IMR-90 (cell line): ENCODE data around the gene CCDC92. TPM values are rescaled to one million over a fixed set of nuclear protein-coding genes. Genes with fewer than 3 reads are reported as not detected.

Source experiments
- ATAC-seq: fragments of 200-7000 bp; cut with Tn5 transposase; 2 replicates; pipeline ENCODE4 v1.9.1; 2020; ENCODE audit warnings: low read depth, mild to moderate bottlenecking, moderate library complexity
- BruUV-seq: library from RNA; stranded (reverse); fragments of 400-500 nt; replicated peaks from 2 replicates; lab custom pipeline; 2021; lab: Mats Ljungman, UMichigan
- CTCF ChIA-PET: fragments of 300-600 bp; formaldehyde crosslinking; extraction: SDS; loops from one replicate; lab custom pipeline; 2021; ENCODE audit warnings: antibody characterized with exemption; lab: Yijun Ruan, JAX
- POLR2A ChIA-PET: fragments of 300-600 bp; sonication (Branson Sonifier 250); formaldehyde crosslinking; loops from one replicate; lab custom pipeline; 2022; ENCODE audit warnings: antibody characterized with exemption; ENCODE audit not compliant: unreplicated experiment; lab: Charles Lee
- DNase-seq: peaks from one replicate; pipeline ENCODE4 v3.0.0; 2013
- H2AFZ ChIP-seq: replicated peaks from 2 replicates; pipeline ENCODE3; 2013; ENCODE audit warnings: low read length, mild to moderate bottlenecking; ENCODE audit not compliant: poor library complexity
- H2AK5ac ChIP-seq: 2 replicates; pipeline ENCODE4 v1.6.1; 2013; ENCODE audit warnings: low read depth, low read length, inconsistent platforms
- H2AK9ac ChIP-seq: replicated peaks from 2 replicates; pipeline ENCODE3; 2013; ENCODE audit warnings: mild to moderate bottlenecking, low read depth, low read length, moderate library complexity; ENCODE audit not compliant: poor library complexity
- H2BK120ac ChIP-seq: 2 replicates; pipeline ENCODE4 v1.6.1; 2013; ENCODE audit warnings: low read depth, low read length, inconsistent platforms
- H2BK15ac ChIP-seq: 3 replicates; pipeline ENCODE4 v1.6.1; 2013; ENCODE audit warnings: low read depth, low read length, inconsistent platforms
- H2BK20ac ChIP-seq: 2 replicates; pipeline ENCODE4 v1.6.1; 2013; ENCODE audit warnings: low read depth, mild to moderate bottlenecking, inconsistent platforms, low read length, moderate library complexity
- H2BK5ac ChIP-seq: 2 replicates; pipeline ENCODE4 v1.6.1; 2013; ENCODE audit warnings: mild to moderate bottlenecking, low read depth, low read length, inconsistent platforms; ENCODE audit not compliant: poor library complexity, severe bottlenecking
- H3K14ac ChIP-seq: replicated peaks from 2 replicates; pipeline ENCODE4 v1.6.1; 2013; ENCODE audit warnings: low read depth, low read length, inconsistent platforms
- H3K18ac ChIP-seq: 2 replicates; pipeline ENCODE4 v1.6.1; 2013; ENCODE audit warnings: low read depth, low read length, control low read depth
- H3K23ac ChIP-seq: 2 replicates; pipeline ENCODE4 v1.6.1; 2013; ENCODE audit warnings: low read depth, low read length, inconsistent platforms
- H3K27ac ChIP-seq: 2 replicates; pipeline ENCODE4 v1.5.1; 2013; ENCODE audit warnings: mild to moderate bottlenecking, control low read depth, low read length; ENCODE audit not compliant: insufficient read depth
- H3K27me3 ChIP-seq: 2 replicates; pipeline ENCODE4 v1.6.1; 2013; ENCODE audit warnings: low read length; ENCODE audit not compliant: control insufficient read depth, insufficient read depth
- H3K36me3 ChIP-seq: 2 replicates; pipeline ENCODE4 v1.6.1; 2013; ENCODE audit warnings: low read length, mixed read lengths; ENCODE audit not compliant: control insufficient read depth, insufficient read depth
- H3K4ac ChIP-seq: 2 replicates; pipeline ENCODE4 v1.6.1; 2013; ENCODE audit warnings: low read depth, low read length, inconsistent platforms
- H3K4me1 ChIP-seq: 2 replicates; pipeline ENCODE4 v1.6.1; 2013; ENCODE audit warnings: low read length, mixed read lengths; ENCODE audit not compliant: control insufficient read depth, insufficient read depth
- H3K4me2 ChIP-seq: 2 replicates; pipeline ENCODE4 v1.6.1; 2013; ENCODE audit warnings: low read depth, mild to moderate bottlenecking, control low read depth, low read length, moderate library complexity
- H3K4me3 ChIP-seq: 2 replicates; pipeline ENCODE4 v1.5.1; 2013; ENCODE audit warnings: low read depth, mild to moderate bottlenecking, control low read depth, low read length, moderate library complexity; ENCODE audit not compliant: insufficient read depth
- H3K56ac ChIP-seq: 2 replicates; pipeline ENCODE4 v1.6.1; 2013; ENCODE audit warnings: low read length, inconsistent platforms; ENCODE audit not compliant: insufficient read depth; ENCODE audit errors: extremely low read depth
- H3K79me1 ChIP-seq, 2 experiments: 2 replicates each; pipeline ENCODE4 v1.6.1; 2013; ENCODE audit warnings: low read length in 2 of 2, inconsistent platforms in 1 of 2, low read depth in 1 of 2
- H3K9ac ChIP-seq: 2 replicates; pipeline ENCODE4 v1.6.1; 2013; ENCODE audit warnings: low read depth, low read length, control low read depth
- H3K9me1 ChIP-seq: 2 replicates; pipeline ENCODE4 v1.6.1; 2013; ENCODE audit warnings: low read length, inconsistent platforms; ENCODE audit not compliant: insufficient read depth
- H3K9me3 ChIP-seq: 2 replicates; pipeline ENCODE4 v1.6.1; 2013; ENCODE audit warnings: low read length; ENCODE audit not compliant: control insufficient read depth, insufficient read depth
- H4K20me1 ChIP-seq: 2 replicates; pipeline ENCODE4 v1.6.1; 2013; ENCODE audit warnings: low read length, inconsistent platforms; ENCODE audit not compliant: insufficient read depth
- H4K5ac ChIP-seq: 2 replicates; pipeline ENCODE4 v1.6.1; 2013; ENCODE audit warnings: mild to moderate bottlenecking, low read depth, low read length, control low read depth
- H4K8ac ChIP-seq, 2 experiments: 2 replicates each; pipeline ENCODE4 v1.6.1; 2013; ENCODE audit warnings: low read depth in 2 of 2, low read length in 2 of 2, control low read depth in 1 of 2, inconsistent platforms in 1 of 2
- H4K91ac ChIP-seq: 2 replicates; pipeline ENCODE4 v1.6.1; 2013; ENCODE audit warnings: low read depth, low read length, inconsistent platforms; ENCODE audit not compliant: insufficient read depth
- CEBPB ChIP-seq: IDR thresholded peaks from 2 replicates; pipeline ENCODE4 v1.6.1; 2012; ENCODE audit warnings: low read depth, low read length, improper control_type of control experiment
- SMC3 ChIP-seq: fragments of 150-350 bp; IDR thresholded peaks from 2 replicates; pipeline ENCODE4 v1.6.1; 2016; ENCODE audit warnings: low read depth, mild to moderate bottlenecking, antibody characterized with exemption, low read length, moderate library complexity
- WGBS, 2 experiments: methylation state at CpG; one replicate each; pipeline versions ENCODE4 v1.1.5 to v1.1.7; 2013; ENCODE audit warnings: missing lambda C conversion rate in 2 of 2; ENCODE audit not compliant: insufficient read length in 1 of 2; ENCODE audit errors: extremely low coverage in 2 of 2; 5-methylcytosine and 5-hydroxymethylcytosine counted together
- dilution Hi-C: fragments of 300-500 bp; cut with HindIII; formaldehyde crosslinking; loops from one replicate; pipeline ENCODE4 v1.14.3; 2018; ENCODE audit warnings: low sequenced_read_pairs; ENCODE audit not compliant: unreplicated experiment
- in situ Hi-C: fragments of 300-500 bp; cut with MboI; formaldehyde crosslinking; loops from 3 replicates; pipeline ENCODE4 v1.14.3; 2019; ENCODE audit warnings: low sequenced_read_pairs, inconsistent platforms, mixed read lengths
- intact Hi-C: fragments of 100-400 bp; cut with micrococcal nuclease; formaldehyde crosslinking; loops from 2 replicates; pipeline ENCODE4 v1.10.0; 2022
- polyA plus RNA-seq, 3 experiments: library from polyadenylated mRNA; depleted of rRNA; stranded (reverse); fragments of >200 nt; gene quantifications; 2 replicates each; pipeline ENCODE4 v1.2.3, GENCODE V29; 2012; ENCODE audit warnings: low replicate concordance in 1 of 3
- total RNA-seq: library from RNA; depleted of rRNA; stranded (reverse); fragments of >200 nt; gene quantifications from 2 replicates; pipeline ENCODE4 v1.2.3, GENCODE V29; 2012

Gene CCDC92
- total and polyA plus RNA-seq, 2 of the 4 experiments (the other 2 are of a cell fraction), result 5.7 to 55.5 TPM

GRCh38 chr12:123990511-123990910 is 17.9 kb upstream of the CCDC92 start:
- H2AK5ac ChIP-seq, result no peak overlapping the region
- no peak overlapping the region for H4K5ac ChIP-seq
- H3K18ac ChIP-seq, result no peak overlapping the region
- 100% methylated on average over 1 of the region's 4 CpGs; no CpG with 5 or more reads in 1 of the 2 experiments for WGBS, 2 experiments
- H4K20me1 ChIP-seq, result peaks cover 13% of the 10 kb centered on the region; the same call in 1 of the 2 replicates
- H3K9me1 ChIP-seq, result peaks cover 15% of the 10 kb centered on the region
- intact Hi-C loops, result no loop called here
- no peak overlapping the region for H3K14ac ChIP-seq
- H3K36me3 ChIP-seq, result peaks cover 17% of the 10 kb centered on the region
- no peak overlapping the region for H2BK5ac ChIP-seq
- H3K23ac ChIP-seq, result no peak overlapping the region
- DNase-seq (peak; percentile 46), ATAC-seq (peak; percentile 52)
- no peak overlapping the region for H3K4me2 ChIP-seq
- BruUV-seq, result no TSS peak
- no peaks in the 10 kb centered on the region for H3K27me3 ChIP-seq
- H3K79me1 ChIP-seq, result peaks cover 37 to 67% of the 10 kb centered on the region in 2 experiments
- peak overlapping the region; percentile 11; the same call in 1 of the 2 replicates for H3K27ac ChIP-seq
- H4K91ac ChIP-seq, result no peak overlapping the region
- ChIA-PET POLR2A (no interaction called here), CTCF (no interaction called here)
- H2AK9ac ChIP-seq, result no peak overlapping the region
- dilution Hi-C loops, result no loop called here
- H4K8ac ChIP-seq, result no peak overlapping the region
- no peak overlapping the region for H3K56ac ChIP-seq
- H3K9me3 ChIP-seq, result no peaks in the 10 kb centered on the region
- peak overlapping the region; percentile 17; the same call in 1 of the 2 replicates for H3K4ac ChIP-seq
- no peak overlapping the region for H3K9ac ChIP-seq
- H2BK20ac ChIP-seq, result no peak overlapping the region
- no peak overlapping the region for H2BK120ac ChIP-seq
- in situ Hi-C loops, result no loop called here
- H3K4me1 ChIP-seq, result peaks cover 7% of the 10 kb centered on the region
- H3K4me3 ChIP-seq, result no peak overlapping the region
- TF ChIP-seq CEBPB, result peak; percentile 27; the same call in 1 of the 2 replicates
- no peak for TF ChIP-seq SMC3
- no peak overlapping the region for H2BK15ac ChIP-seq
- no peak overlapping the region for H2AFZ ChIP-seq
